Mesenchymal stem cell (in vitro differentiated cells and primary cell): ENCODE data around the gene USP40.

ENCODE experiments used
- DNase-seq: peaks from one replicate; pipeline ENCODE4 v3.0.0-alpha.2; 2013
- H2AFZ ChIP-seq: one replicate; pipeline ENCODE4 v1.6.1; 2013; ENCODE audit warnings: low read depth, mild to moderate bottlenecking, control low read depth, inconsistent platforms, low read length, moderate library complexity
- H2AK5ac ChIP-seq: 2 replicates; pipeline ENCODE4 v1.6.1; 2013; ENCODE audit warnings: low read length, moderate library complexity, mild to moderate bottlenecking, inconsistent platforms; ENCODE audit not compliant: severe bottlenecking
- H2BK120ac ChIP-seq: one replicate; pipeline ENCODE4 v1.6.1; 2013; ENCODE audit warnings: low read depth, mild to moderate bottlenecking, inconsistent platforms, low read length, moderate library complexity
- H2BK12ac ChIP-seq, 2 experiments: one replicate each; pipeline ENCODE4 v1.6.1; 2013; ENCODE audit warnings: inconsistent platforms in 2 of 2, low read length in 2 of 2, mild to moderate bottlenecking in 2 of 2, moderate library complexity in 2 of 2, control low read depth in 1 of 2
- H2BK15ac ChIP-seq: one replicate; pipeline ENCODE4 v1.6.1; 2013; ENCODE audit warnings: mild to moderate bottlenecking, low read depth, inconsistent platforms; ENCODE audit not compliant: poor library complexity, severe bottlenecking
- H2BK5ac ChIP-seq: 2 replicates; pipeline ENCODE4 v1.6.1; 2013; ENCODE audit warnings: low read depth, mild to moderate bottlenecking, low read length, control low read depth, inconsistent platforms; ENCODE audit not compliant: poor library complexity, severe bottlenecking
- H3K14ac ChIP-seq, 2 experiments: one replicate each; pipeline ENCODE4 v1.6.1; 2013; ENCODE audit warnings: inconsistent platforms in 2 of 2, low read length in 2 of 2, control low read depth in 1 of 2, mild to moderate bottlenecking in 1 of 2, moderate library complexity in 1 of 2
- H3K18ac ChIP-seq, 2 experiments: one replicate each; pipeline ENCODE4 v1.6.1; 2013; ENCODE audit warnings: inconsistent platforms in 2 of 2, low read length in 2 of 2, control low read depth in 1 of 2, low read depth in 1 of 2, mild to moderate bottlenecking in 1 of 2
- H3K23ac ChIP-seq, 2 experiments: one replicate each; pipeline ENCODE4 v1.6.1; 2013; ENCODE audit warnings: inconsistent platforms in 2 of 2, low read length in 2 of 2, mild to moderate bottlenecking in 2 of 2, moderate library complexity in 2 of 2, control low read depth in 1 of 2
- H3K27ac ChIP-seq: 2 replicates; pipeline ENCODE4 v1.5.1; 2013; ENCODE audit warnings: mild to moderate bottlenecking, moderate library complexity, low read length, control low read depth, inconsistent platforms; ENCODE audit not compliant: poor library complexity, severe bottlenecking
- H3K27me3 ChIP-seq, 2 experiments: 2 replicates each; pipeline versions ENCODE4 v1.6.1 to v1.7.0; 2013; ENCODE audit warnings: low read length in 2 of 2, mild to moderate bottlenecking in 2 of 2, moderate library complexity in 2 of 2, control low read depth in 1 of 2, inconsistent platforms in 1 of 2; ENCODE audit not compliant: control insufficient read depth in 1 of 2, insufficient read depth in 1 of 2
- H3K36me3 ChIP-seq, 2 experiments: 2 replicates each; pipeline versions ENCODE4 v1.6.1 to v1.7.0; 2013; ENCODE audit warnings: low read length in 2 of 2, control low read depth in 1 of 2, inconsistent platforms in 1 of 2, low read depth in 1 of 2, mild to moderate bottlenecking in 1 of 2; ENCODE audit not compliant: insufficient read depth in 2 of 2, control insufficient read depth in 1 of 2
- H3K4ac ChIP-seq, 2 experiments: one replicate each; pipeline ENCODE4 v1.6.1; 2013; ENCODE audit warnings: inconsistent platforms in 2 of 2, low read length in 2 of 2, mild to moderate bottlenecking in 2 of 2, moderate library complexity in 2 of 2, control low read depth in 1 of 2, low read depth in 1 of 2
- H3K4me1 ChIP-seq: 2 replicates; pipeline ENCODE4 v1.6.1; 2013; ENCODE audit warnings: low read depth, low read length, control low read depth; ENCODE audit not compliant: control insufficient read depth, insufficient read depth
- H3K4me2 ChIP-seq: 2 replicates; pipeline ENCODE4 v1.6.1; 2013; ENCODE audit warnings: low read length, mild to moderate bottlenecking, inconsistent platforms; ENCODE audit not compliant: poor library complexity, severe bottlenecking
- H3K4me3 ChIP-seq, 2 experiments: 2 replicates each; pipeline versions ENCODE4 v1.5.1 to v1.7.0; 2013; ENCODE audit warnings: low read length in 2 of 2, mild to moderate bottlenecking in 2 of 2, control low read depth in 1 of 2, low read depth in 1 of 2; ENCODE audit not compliant: insufficient read depth in 1 of 2
- H3K79me1 ChIP-seq: replicated peaks from 2 replicates; pipeline ENCODE4 v1.6.1; 2013; ENCODE audit warnings: mild to moderate bottlenecking, control low read depth, low read length, inconsistent platforms; ENCODE audit not compliant: poor library complexity, severe bottlenecking
- H3K9ac ChIP-seq: 2 replicates; pipeline ENCODE4 v1.7.0; 2013; ENCODE audit warnings: mild to moderate bottlenecking, low read length, moderate library complexity
- H3K9me3 ChIP-seq: 2 replicates; pipeline ENCODE4 v1.7.0; 2013; ENCODE audit warnings: mild to moderate bottlenecking, low read length; ENCODE audit not compliant: control insufficient read depth
- H4K8ac ChIP-seq: one replicate; pipeline ENCODE4 v1.6.1; 2013; ENCODE audit warnings: inconsistent platforms, mild to moderate bottlenecking, low read length, moderate library complexity
- H4K91ac ChIP-seq: one replicate; pipeline ENCODE4 v1.6.1; 2013; ENCODE audit warnings: mild to moderate bottlenecking, low read length, inconsistent platforms
- WGBS: methylation state at CpG from one replicate; pipeline ENCODE4 v1.1.7; 2013; ENCODE audit warnings: mixed read lengths; 5-methylcytosine and 5-hydroxymethylcytosine counted together

Gene USP40

GRCh38 chr2:233471291-233472035 lies 95.1 kb downstream of the USP40 start:
- Histone ChIP-seq H2AFZ (no peak overlapping the region), H3K79me1 (no peaks in the 10 kb centered on the region), H3K4me1 (peaks cover 4% of the 10 kb centered on the region), H3K27me3 (no peaks in the 10 kb centered on the region), H2BK5ac (no peak overlapping the region), H2AK5ac (no peak overlapping the region), H3K23ac (no peak overlapping the region), H2BK15ac (no peak overlapping the region), H3K4me3 (no peak overlapping the region), H4K8ac (no peak overlapping the region), H2BK120ac (no peak overlapping the region), H3K27ac (no peak overlapping the region), H3K18ac (no peak overlapping the region), H3K4ac (no peak overlapping the region), H2BK12ac (no peak overlapping the region), H3K36me3 (peaks cover 31 to 79% of the 10 kb centered on the region in 2 experiments), H3K4me2 (no peak overlapping the region), H3K14ac (no peak overlapping the region), H3K9ac (no peak overlapping the region), H4K91ac (no peak overlapping the region), H3K9me3 (no peaks in the 10 kb centered on the region)
- WGBS = 88% methylated on average over 11 of the region's 12 CpGs
- DNase-seq = no peak

DNA sequence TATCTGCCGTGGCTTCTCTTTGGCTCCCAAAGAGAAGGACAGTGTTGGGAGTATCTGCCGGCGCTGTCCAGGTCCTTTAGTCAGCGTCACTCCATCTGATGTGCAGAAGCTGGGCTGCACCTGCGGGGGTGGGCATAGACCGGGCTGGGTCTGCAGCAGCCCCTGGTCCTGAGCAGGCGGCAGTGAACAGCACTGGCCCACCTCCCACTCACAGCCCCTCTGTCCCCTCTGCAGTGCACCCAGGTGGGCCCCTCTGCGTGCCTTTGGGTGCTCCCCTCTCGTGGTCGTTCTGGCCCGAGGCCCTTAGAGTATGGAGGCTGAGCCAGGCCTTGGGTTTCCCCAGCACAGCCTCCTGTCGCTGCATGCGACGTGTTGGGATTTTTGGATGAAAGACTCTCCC lies 95.7 kb downstream of the USP40 start:
- H2AFZ ChIP-seq = no peak overlapping the region

DNA sequence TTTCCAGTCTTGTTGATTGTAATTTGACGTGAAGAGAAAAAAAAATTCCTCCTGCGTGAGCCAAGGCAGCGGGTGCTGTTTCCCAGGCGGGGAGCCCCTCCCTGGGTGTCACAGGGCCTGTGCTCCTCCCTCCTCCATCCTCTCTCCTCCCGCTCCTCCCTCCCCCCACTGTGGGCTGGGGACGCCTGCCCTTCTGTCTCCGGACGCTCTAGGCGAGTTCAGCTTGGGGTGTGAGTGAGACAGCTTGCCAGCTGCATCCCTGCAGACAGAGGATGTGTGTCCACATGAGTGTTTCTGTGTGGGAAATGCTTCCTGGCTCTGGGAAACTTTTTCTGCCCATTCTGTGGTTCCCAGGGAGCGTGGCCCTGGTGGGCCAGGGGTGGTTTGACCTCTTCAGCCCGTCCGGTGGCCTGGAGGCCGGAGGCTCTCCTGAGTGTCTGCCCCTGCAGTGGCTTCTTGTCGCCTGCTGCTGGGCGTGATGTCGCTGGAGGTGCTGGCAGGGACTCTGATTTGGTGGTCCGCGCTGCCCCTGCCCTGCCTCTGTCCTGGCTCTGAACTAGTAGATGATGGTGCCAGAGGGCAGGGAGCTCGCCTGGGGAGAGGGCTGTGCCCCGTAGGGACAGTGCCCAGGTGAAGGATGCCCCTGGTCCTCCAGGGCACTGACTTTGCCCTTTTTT lies 96.4 kb downstream of the USP40 start:
- DNase-seq = no peak
- no peak overlapping the region for H3K14ac ChIP-seq
- no peak overlapping the region for H3K4me2 ChIP-seq
- H3K79me1 ChIP-seq = no peaks in the 10 kb centered on the region
- no peaks in the 10 kb centered on the region for H3K9me3 ChIP-seq
- no peak overlapping the region for H4K91ac ChIP-seq
- H2BK15ac ChIP-seq = no peak overlapping the region
- H2BK120ac ChIP-seq = no peak overlapping the region
- WGBS = 98% methylated on average over 19 of the region's 20 CpGs
- no peak overlapping the region for H4K8ac ChIP-seq
- H3K36me3 ChIP-seq = peaks cover 20 to 67% of the 10 kb centered on the region in 2 experiments
- no peak overlapping the region for H2BK5ac ChIP-seq
- no peak overlapping the region for H3K23ac ChIP-seq
- H3K9ac ChIP-seq = peak overlapping the region; percentile 11
- H3K4ac ChIP-seq = no peak overlapping the region
- H3K4me3 ChIP-seq = no peak overlapping the region
- no peak overlapping the region for H2AFZ ChIP-seq
- no peak overlapping the region for H2BK12ac ChIP-seq
- H3K18ac ChIP-seq = no peak overlapping the region
- H3K27ac ChIP-seq = no peak overlapping the region
- H2AK5ac ChIP-seq = no peak overlapping the region
- H3K4me1 ChIP-seq = peaks cover 4% of the 10 kb centered on the region
- H3K27me3 ChIP-seq = no peaks in the 10 kb centered on the region

More for the DNA sequence above, 95.7 kb downstream of the USP40 start:
- no peak overlapping the region for H3K14ac ChIP-seq
- no peak overlapping the region for H2BK12ac ChIP-seq
- DNase-seq = no peak
- H3K23ac ChIP-seq = no peak overlapping the region
- no peaks in the 10 kb centered on the region for H3K9me3 ChIP-seq
- no peak overlapping the region for H2BK120ac ChIP-seq
- no peaks in the 10 kb centered on the region for H3K79me1 ChIP-seq
- H2AK5ac ChIP-seq = no peak overlapping the region
- H3K4me2 ChIP-seq = no peak overlapping the region
- peaks cover 4% of the 10 kb centered on the region for H3K4me1 ChIP-seq
- H3K27me3 ChIP-seq = no peaks in the 10 kb centered on the region
- 97% methylated on average over 14 of the region's 14 CpGs for WGBS
- no peak overlapping the region for H3K4ac ChIP-seq
- no peak overlapping the region for H2BK15ac ChIP-seq
- peaks cover 25 to 73% of the 10 kb centered on the region in 2 experiments for H3K36me3 ChIP-seq
- no peak overlapping the region for H4K8ac ChIP-seq
- no peak overlapping the region for H3K27ac ChIP-seq
- H2BK5ac ChIP-seq = no peak overlapping the region
- no peak overlapping the region for H3K9ac ChIP-seq
- no peak overlapping the region for H3K4me3 ChIP-seq
- H4K91ac ChIP-seq = no peak overlapping the region
- no peak overlapping the region for H3K18ac ChIP-seq

DNA sequence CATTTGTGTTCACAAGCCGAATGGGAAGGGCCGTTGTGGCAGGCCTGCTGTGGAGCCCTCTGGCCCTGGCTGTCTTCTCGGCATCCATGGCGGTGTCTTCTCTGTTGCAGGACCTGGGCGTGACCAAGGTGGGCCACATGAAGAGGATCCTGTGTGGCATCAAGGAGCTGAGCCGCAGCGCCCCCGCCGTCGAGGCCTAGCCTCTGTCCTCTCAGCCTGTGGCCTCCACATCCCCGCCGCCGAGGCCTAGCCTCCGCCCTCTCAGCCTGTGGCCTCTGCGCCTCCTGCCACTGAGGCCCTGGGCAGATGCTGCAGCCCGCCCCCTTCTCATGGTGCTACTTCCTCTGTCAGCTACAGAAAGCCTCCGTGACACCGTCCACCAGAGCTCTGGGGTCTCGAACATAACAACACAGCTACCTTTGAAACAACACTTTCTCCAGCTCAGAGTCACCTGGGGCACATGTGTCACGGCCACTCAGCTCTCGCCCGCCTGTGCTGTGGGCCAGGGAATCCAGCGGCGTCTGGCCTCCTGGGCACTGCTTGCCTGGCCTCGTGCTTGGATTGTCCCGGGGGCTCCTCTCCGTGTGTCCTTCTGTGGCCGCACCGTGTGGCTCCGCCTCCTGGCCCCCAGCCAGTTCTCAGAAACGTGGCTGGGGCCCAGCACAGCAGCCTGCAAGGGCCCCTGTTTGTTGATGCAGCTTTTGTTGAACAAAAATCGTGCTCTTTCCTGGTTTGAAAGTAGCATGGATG lies 97.1 kb downstream of the USP40 start:
- no peak overlapping the region for H3K4me2 ChIP-seq
- H3K4me1 ChIP-seq = peaks cover 4% of the 10 kb centered on the region
- no peaks in the 10 kb centered on the region for H3K27me3 ChIP-seq
- no peak overlapping the region for H3K4me3 ChIP-seq
- H3K36me3 ChIP-seq = peaks cover 23 to 71% of the 10 kb centered on the region in 2 experiments
- H3K27ac ChIP-seq = no peak overlapping the region
- H3K18ac ChIP-seq = no peak overlapping the region
- H2BK15ac ChIP-seq = no peak overlapping the region
- no peak overlapping the region for H2BK12ac ChIP-seq
- DNase-seq = no peak
- H3K9me3 ChIP-seq = no peaks in the 10 kb centered on the region
- no peak overlapping the region for H2AFZ ChIP-seq
- no peak overlapping the region for H3K14ac ChIP-seq
- H4K8ac ChIP-seq = no peak overlapping the region
- no peaks in the 10 kb centered on the region for H3K79me1 ChIP-seq
- no peak overlapping the region for H2BK120ac ChIP-seq
- no peak overlapping the region for H2AK5ac ChIP-seq
- H3K9ac ChIP-seq = peak overlapping the region; percentile 11
- WGBS = 94% methylated on average over 32 of the region's 32 CpGs
- no peak overlapping the region for H3K23ac ChIP-seq
- no peak overlapping the region for H2BK5ac ChIP-seq
- no peak overlapping the region for H3K4ac ChIP-seq
- H4K91ac ChIP-seq = no peak overlapping the region
